Right hindlimb (tissue), 1 donor: Measurements from ENCODE around the gene KIR2DL3.
"Not testable (repeated sequence)": the region's sequence is repeated elsewhere in the genome, so short reads cannot be mapped to it uniquely, and the experiment has no call there.

Experiments
- DNase-seq: peaks from one replicate; pipeline ENCODE4 v3.0.0-alpha.2; 2018

KIR2DL3 gene

GRCh38 chr19:54738306-54738705 lies at the start of gene KIR2DL3:
Gene KIR2DL3, plus strand, starts transcription at chr19:54738513. Its CDS starts 33 bp downstream, at chr19:54738546.
- not testable (repeated sequence) for DNase-seq

GRCh38 chr19:54691582-54692297 lies 46.6 kb upstream of the KIR2DL3 start:
- DNase-seq, result no peak

GRCh38 chr19:54692298-54692615 lies 46.1 kb upstream of the KIR2DL3 start:
- DNase-seq, result no peak

- DNase-seq, result no peak
Observed at GRCh38 chr19:54694648-54695047, 43.7 kb upstream of the KIR2DL3 start.

- no peak for DNase-seq
Observed at GRCh38 chr19:54696117-54696548, 42.2 kb upstream of the KIR2DL3 start.

GRCh38 chr19:54696766-54697165 lies 41.5 kb upstream of the KIR2DL3 start:
- no peak for DNase-seq

GRCh38 chr19:54697716-54698115 lies 40.6 kb upstream of the KIR2DL3 start:
- DNase-seq, result not testable (repeated sequence)

GRCh38 chr19:54704928-54705327 lies 33.4 kb upstream of the KIR2DL3 start:
- no peak for DNase-seq

GRCh38 chr19:54707962-54708361 lies 30.4 kb upstream of the KIR2DL3 start:
- no peak for DNase-seq

GRCh38 chr19:54708781-54709180 lies 29.5 kb upstream of the KIR2DL3 start:
- DNase-seq, result no peak

- DNase-seq, result no peak
Observed at GRCh38 chr19:54709212-54709948, 28.9 kb upstream of the KIR2DL3 start.

GRCh38 chr19:54709956-54710355 lies 28.4 kb upstream of the KIR2DL3 start:
- not testable (repeated sequence) for DNase-seq

GRCh38 chr19:54724142-54724541 lies 14.2 kb upstream of the KIR2DL3 start, which contains the start of gene KIR3DL3:
Gene KIR3DL3, plus strand, starts transcription at chr19:54724442. Its CDS starts 55 bp downstream, at chr19:54724497.
- no peak for DNase-seq

- DNase-seq, result no peak
Observed at GRCh38 chr19:54724644-54725043, 13.7 kb upstream of the KIR2DL3 start.

GRCh38 chr19:54725321-54725720 lies 13.0 kb upstream of the KIR2DL3 start:
- DNase-seq, result no peak

- no peak for DNase-seq
Observed at GRCh38 chr19:54727562-54727961, 10.8 kb upstream of the KIR2DL3 start.

GRCh38 chr19:54728167-54728566 lies 10.1 kb upstream of the KIR2DL3 start:
- DNase-seq, result no peak

GRCh38 chr19:54729416-54730188 lies 8.7 kb upstream of the KIR2DL3 start:
- no peak for DNase-seq

GRCh38 chr19:54731191-54731590 lies 7.1 kb upstream of the KIR2DL3 start:
- DNase-seq, result no peak

GRCh38 chr19:54738715-54739114 lies 402 bp downstream of the KIR2DL3 start:
- DNase-seq, result no peak

GRCh38 chr19:54739587-54740497 lies 1.5 kb downstream of the KIR2DL3 start:
- no peak for DNase-seq

- not testable (repeated sequence) for DNase-seq
Observed at GRCh38 chr19:54741950-54742349, 3.6 kb downstream of the KIR2DL3 start.
